ENCODE results near the gene DNAH1.

DNAH1 gene

GRCh38 chr3:52303811-52304210 lies 12.3 kb upstream of the DNAH1 start:
- TF ChIP-seq CTCF (IDR thresholded peaks at IDR 0.05; ENCODE audit: insufficient read depth, low read depth, low read length, missing control alignments), result no peak
- no peak overlapping the region for H3K4me3 ChIP-seq (ENCODE audit: low read length)
- DNase-seq (ENCODE audit: low read depth), result no peak

GRCh38 chr3:52305926-52306325 lies 10.2 kb upstream of the DNAH1 start:
- no peak for TF ChIP-seq CTCF (IDR thresholded peaks at IDR 0.05; ENCODE audit: insufficient read depth, low read depth, low read length, missing control alignments)
- no peak overlapping the region for H3K4me3 ChIP-seq (ENCODE audit: low read length)
- DNase-seq (ENCODE audit: low read depth), result no peak

- no peak overlapping the region for H3K4me3 ChIP-seq (ENCODE audit: low read length)
- no peak for TF ChIP-seq CTCF (IDR thresholded peaks at IDR 0.05; ENCODE audit: insufficient read depth, low read depth, low read length, missing control alignments)
- no peak for DNase-seq (ENCODE audit: low read depth)
Observed at GRCh38 chr3:52306978-52307377, 9.1 kb upstream of the DNAH1 start.

GRCh38 chr3:52308308-52308707 lies 7.8 kb upstream of the DNAH1 start:
- DNase-seq (ENCODE audit: low read depth), result no peak

GRCh38 chr3:52310861-52311575 lies 5.1 kb upstream of the DNAH1 start:
- H3K4me3 ChIP-seq (ENCODE audit: low read length), result no peak overlapping the region
- no peak for TF ChIP-seq CTCF (IDR thresholded peaks at IDR 0.05; ENCODE audit: insufficient read depth, low read depth, low read length, missing control alignments)
- DNase-seq (ENCODE audit: low read depth), result no peak

More at GRCh38 chr3:52308308-52308707, 7.8 kb upstream of the DNAH1 start:
- no peak for TF ChIP-seq CTCF (IDR thresholded peaks at IDR 0.05; ENCODE audit: insufficient read depth, low read depth, low read length, missing control alignments)
- H3K4me3 ChIP-seq (ENCODE audit: low read length), result no peak overlapping the region

- TF ChIP-seq CTCF (IDR thresholded peaks at IDR 0.05; ENCODE audit: insufficient read depth, low read depth, low read length, missing control alignments), result no peak
- no peak overlapping the region for H3K4me3 ChIP-seq (ENCODE audit: low read length)
- no peak for DNase-seq (ENCODE audit: low read depth)
Observed at GRCh38 chr3:52311576-52312119, 4.5 kb upstream of the DNAH1 start.
